Peyer's patch (tissue), 4 donors: Measurements from ENCODE around the gene RELN.

ENCODE experiments used
- POLR2A ChIP-seq, 2 donors: fragments of 450-650 bp; IDR thresholded peaks; one replicate each; pipeline ENCODE4 v1.5.1; 2017; ENCODE audit warnings: antibody characterized with exemption in 2 of 2, mild to moderate bottlenecking in 2 of 2, moderate library complexity in 2 of 2
- TF ChIP-seq, protein P1 (sequence below), 6 experiments: fragments of 450-650 bp in 4 of 6; fragments of 200-600 bp in 2 of 6; sonication (generic) in 1 of 6; IDR thresholded peaks; one replicate each; pipeline ENCODE4 v1.5.1; 2017 to 2019; ENCODE audit warnings: antibody characterized with exemption in 6 of 6, mild to moderate bottlenecking in 3 of 6, moderate library complexity in 1 of 6

- no peak for TF ChIP-seq POLR2A (IDR thresholded peaks at IDR 0.05)
- TF ChIP-seq, protein P1, sequence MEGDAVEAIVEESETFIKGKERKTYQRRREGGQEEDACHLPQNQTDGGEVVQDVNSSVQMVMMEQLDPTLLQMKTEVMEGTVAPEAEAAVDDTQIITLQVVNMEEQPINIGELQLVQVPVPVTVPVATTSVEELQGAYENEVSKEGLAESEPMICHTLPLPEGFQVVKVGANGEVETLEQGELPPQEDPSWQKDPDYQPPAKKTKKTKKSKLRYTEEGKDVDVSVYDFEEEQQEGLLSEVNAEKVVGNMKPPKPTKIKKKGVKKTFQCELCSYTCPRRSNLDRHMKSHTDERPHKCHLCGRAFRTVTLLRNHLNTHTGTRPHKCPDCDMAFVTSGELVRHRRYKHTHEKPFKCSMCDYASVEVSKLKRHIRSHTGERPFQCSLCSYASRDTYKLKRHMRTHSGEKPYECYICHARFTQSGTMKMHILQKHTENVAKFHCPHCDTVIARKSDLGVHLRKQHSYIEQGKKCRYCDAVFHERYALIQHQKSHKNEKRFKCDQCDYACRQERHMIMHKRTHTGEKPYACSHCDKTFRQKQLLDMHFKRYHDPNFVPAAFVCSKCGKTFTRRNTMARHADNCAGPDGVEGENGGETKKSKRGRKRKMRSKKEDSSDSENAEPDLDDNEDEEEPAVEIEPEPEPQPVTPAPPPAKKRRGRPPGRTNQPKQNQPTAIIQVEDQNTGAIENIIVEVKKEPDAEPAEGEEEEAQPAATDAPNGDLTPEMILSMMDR (IDR thresholded peaks at IDR 0.05) = no peak
These were observed 321.0 kb downstream of the RELN start for GRCh38 chr7:103668279-103668941.
